Epithelial cell of proximal tubule (primary cell): ENCODE results near the gene MTLN. TPM values are rescaled to one million over a fixed set of nuclear protein-coding genes. Genes with fewer than 3 reads are reported as not detected.

Source experiments
- DNase-seq: peaks from one replicate; pipeline ENCODE4 v3.0.0-alpha.2; 2011; ENCODE audit warnings: low read depth
- H3K4me3 ChIP-seq: 2 replicates; pipeline ENCODE4 v1.5.1; 2011; ENCODE audit warnings: low read depth, mild to moderate bottlenecking, low read length
- CTCF ChIP-seq: conservative IDR thresholded peaks from 2 replicates; pipeline ENCODE4 v1.5.1; 2012; ENCODE audit warnings: low read depth, mild to moderate bottlenecking, low read length
- total RNA-seq: library from RNA; depleted of rRNA; stranded (reverse); fragments of >200 nt; gene quantifications from 2 replicates; pipeline ENCODE4 v1.2.3, GENCODE V29; 2015

Gene MTLN
- total RNA-seq, 1 donor from 2014 or later = 188 TPM

- TF ChIP-seq CTCF = no peak
- DNase-seq = no peak
Measured at GRCh38 chr2:110172506-110172905, 39.8 kb downstream of the MTLN start.

GRCh38 chr2:110170102-110170501 lies 42.2 kb downstream of the MTLN start:
- DNase-seq = no peak
- no peak for TF ChIP-seq CTCF
- H3K4me3 ChIP-seq = no peak overlapping the region

More at GRCh38 chr2:110172506-110172905, 39.8 kb downstream of the MTLN start:
- no peak overlapping the region for H3K4me3 ChIP-seq

GRCh38 chr2:110167326-110168000 lies 44.9 kb downstream of the MTLN start:
- no peak for DNase-seq
- no peak for TF ChIP-seq CTCF
- H3K4me3 ChIP-seq = no peak overlapping the region

- DNase-seq = no peak
- no peak for TF ChIP-seq CTCF
- no peak overlapping the region for H3K4me3 ChIP-seq
Measured at GRCh38 chr2:110166266-110166665, 46.1 kb downstream of the MTLN start.

Other genes with a start within 250 kb of the MTLN start
- gene MALL, start 96.7 kb downstream of the MTLN start, total RNA-seq = 22.5 and 35.7 TPM in 2 replicates
- 3.1 and 5.3 TPM in 2 replicates for gene NPHP1, start 7.5 kb downstream of the MTLN start, total RNA-seq